K562 (cell line): Measurements from ENCODE around the gene MTA2. TPM values are rescaled to one million over a fixed set of nuclear protein-coding genes. Genes with fewer than 3 reads are reported as not detected.

Experiments used
- EHMT2 ChIP-seq: fragments of 450-650 bp; IDR thresholded peaks from 2 replicates; pipeline ENCODE4 v1.6.1; 2018; ENCODE audit warnings: antibody characterized with exemption
- KLF6 ChIP-seq: fragments of 250-450 bp; sonication (Bioruptor Pico); IDR thresholded peaks from 2 replicates; pipeline ENCODE4 v1.4.0; 2020; ENCODE audit warnings: mild to moderate bottlenecking, moderate library complexity, borderline replicate concordance
- LCOR ChIP-seq: sonication (generic); formaldehyde crosslinking; IDR thresholded peaks from 2 replicates; pipeline ENCODE4 v1.8.0; 2022; ENCODE audit warnings: mild to moderate bottlenecking, missing genetic modification reagents
- MED1 ChIP-seq: sonication (generic); formaldehyde crosslinking; IDR thresholded peaks from 2 replicates; pipeline ENCODE4 v1.8.1; 2023; ENCODE audit warnings: missing genetic modification reagents, borderline replicate concordance
- RBBP5 ChIP-seq: fragments of 200-600 bp; sonication (generic); IDR thresholded peaks from 2 replicates; pipeline ENCODE4 v1.6.1; 2012; ENCODE audit warnings: borderline replicate concordance, mild to moderate bottlenecking, low read length, control low read depth, inconsistent platforms; ENCODE audit not compliant: insufficient read depth, poor library complexity, severe bottlenecking
- RBM34 ChIP-seq: fragments of 200-400 bp; formaldehyde crosslinking; IDR thresholded peaks from 2 replicates; pipeline ENCODE4 v1.6.1; 2018; ENCODE audit warnings: low read length, borderline replicate concordance; ENCODE audit not compliant: insufficient read depth
- SAFB ChIP-seq: fragments of 200-400 bp; formaldehyde crosslinking; IDR thresholded peaks from 2 replicates; pipeline ENCODE4 v1.6.1; 2017; ENCODE audit warnings: low read depth, low read length, borderline replicate concordance
- SRSF3 ChIP-seq: fragments of 200-400 bp; formaldehyde crosslinking; IDR thresholded peaks from 2 replicates; pipeline ENCODE4 v1.6.1; 2016; ENCODE audit warnings: mild to moderate bottlenecking, low read length, moderate library complexity; ENCODE audit not compliant: insufficient read depth
- TCF15 ChIP-seq: fragments of 250-450 bp; sonication (Bioruptor Pico); IDR thresholded peaks from 2 replicates; pipeline ENCODE4 v1.8.0; 2022; ENCODE audit warnings: moderate library complexity, mild to moderate bottlenecking, inconsistent platforms
- TCF7 ChIP-seq: sonication (generic); IDR thresholded peaks from 2 replicates; pipeline ENCODE4 v1.6.1; 2016; ENCODE audit warnings: antibody characterized with exemption, borderline replicate concordance
- TSC22D4 ChIP-seq: fragments of 450-650 bp; IDR thresholded peaks from 2 replicates; pipeline ENCODE4 v1.6.1; 2016; ENCODE audit warnings: missing genetic modification characterization, missing biosample characterization, control low read depth
- ZC3H4 ChIP-seq: sonication (generic); formaldehyde crosslinking; IDR thresholded peaks from 2 replicates; pipeline ENCODE4 v1.9.0; 2021; ENCODE audit warnings: missing genetic modification reagents, borderline replicate concordance
- ZFX ChIP-seq: sonication (generic); formaldehyde crosslinking; IDR thresholded peaks from 2 replicates; pipeline ENCODE4 v1.8.0; 2022; ENCODE audit warnings: mild to moderate bottlenecking, missing genetic modification reagents, moderate library complexity
- ZNF121 ChIP-seq: sonication (generic); formaldehyde crosslinking; conservative IDR thresholded peaks from 2 replicates; pipeline ENCODE4 v1.8.0; 2022; ENCODE audit warnings: missing genetic modification reagents
- ZNF134 ChIP-seq: fragments of 250-450 bp; sonication (Bioruptor Pico); conservative IDR thresholded peaks from 2 replicates; pipeline ENCODE4 v1.4.0; 2020
- polyA plus RNA-seq, 8 experiments: library from polyadenylated mRNA; depleted of rRNA in 4 of 8; stranded (reverse) in 5 of 8; unstranded in 3 of 8; fragments of >200 nt; fragmentation: Nextera tagmentation in 2 of 8; fragmentation: Illumina TruSeq in 1 of 8; extraction: Ambion mirVana in 2 of 8; extraction: Trizol in 1 of 8; gene quantifications; 2 replicates each; pipeline versions ENCODE4 v1.2.1 to v1.2.3, GENCODE V29; 2011 to 2014; ENCODE audit warnings: inconsistent platforms in 1 of 8, missing spikeins in 1 of 8
- total RNA-seq, 7 experiments: library from RNA; depleted of rRNA in 6 of 7; stranded (reverse); fragments of >200 nt in 6 of 7; fragmentation: Illumina TruSeq in 2 of 7; extraction: Trizol in 2 of 7; gene quantifications; 2 replicates each; pipeline versions ENCODE4 v1.2.1 to v1.2.3, GENCODE V29; 2011 to 2021; ENCODE audit warnings: low replicate concordance in 1 of 7
- TF ChIP-seq, protein P1 (sequence below), 2 experiments: fragments of 450-650 bp in 1 of 2; sonication (generic) in 1 of 2; formaldehyde crosslinking; conservative IDR thresholded peaks; 2 replicates each; pipeline versions ENCODE4 v1.4.0 to v1.8.1; 2020 to 2022; ENCODE audit warnings: mild to moderate bottlenecking in 1 of 2, missing genetic modification reagents in 1 of 2

MTA2 gene
- total and polyA plus RNA-seq, 9 of the 15 experiments (the other 6 are each of a cell fraction or from before 2014, with no cell fraction given), result 6.2 to 220 (median 172) TPM

DNA sequence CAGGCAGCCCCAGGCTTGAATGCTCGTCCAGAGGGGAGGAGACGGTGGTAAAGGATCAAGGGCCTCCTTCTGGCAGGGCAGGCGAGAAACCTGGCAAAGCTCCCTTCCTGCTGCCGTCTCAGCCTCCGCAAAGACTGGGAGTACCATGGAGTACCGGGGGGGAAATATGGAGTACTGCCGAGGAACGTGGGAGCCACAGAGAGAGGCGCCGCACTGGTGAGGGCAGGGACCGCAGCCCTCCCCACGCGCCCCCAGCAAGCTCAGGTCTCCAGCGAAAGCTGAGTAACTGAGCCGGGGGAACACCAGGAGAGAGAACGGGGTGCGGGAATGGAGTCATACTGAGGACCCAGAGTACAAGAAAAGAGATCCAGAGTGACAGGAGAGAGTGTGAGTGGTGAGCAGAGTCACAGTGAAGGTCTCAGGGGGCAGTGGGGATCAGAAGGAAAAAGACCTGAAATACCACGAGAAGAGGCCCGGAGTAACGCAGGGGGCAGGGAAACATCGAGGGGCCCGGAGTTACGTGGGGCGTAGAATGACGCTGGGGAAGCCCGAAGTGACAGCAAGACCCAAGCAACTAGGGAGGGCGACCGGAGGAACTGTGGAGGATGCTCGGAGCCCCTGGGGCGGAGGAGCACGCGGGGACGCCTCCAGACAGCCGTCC is 10.2 kb upstream of the MTA2 start (continued):
- TF ChIP-seq TCF15 (CRISPR knock-in tag) (no peak), KLF6 (CRISPR knock-in tag) (no peak), TSC22D4 (tag) (no peak), ZNF121 (CRISPR knock-in tag) (no peak), LCOR (CRISPR knock-in tag) (no peak), TCF7 (no peak), SRSF3 (no peak), ZC3H4 (CRISPR knock-in tag) (no peak), RBBP5 (peak; percentile 1), SAFB (no peak), ZFX (CRISPR knock-in tag) (no peak), RBM34 (no peak), ZNF134 (CRISPR knock-in tag) (no peak), MED1 (CRISPR knock-in tag) (no peak), EHMT2 (no peak)
- TF ChIP-seq, protein P1, sequence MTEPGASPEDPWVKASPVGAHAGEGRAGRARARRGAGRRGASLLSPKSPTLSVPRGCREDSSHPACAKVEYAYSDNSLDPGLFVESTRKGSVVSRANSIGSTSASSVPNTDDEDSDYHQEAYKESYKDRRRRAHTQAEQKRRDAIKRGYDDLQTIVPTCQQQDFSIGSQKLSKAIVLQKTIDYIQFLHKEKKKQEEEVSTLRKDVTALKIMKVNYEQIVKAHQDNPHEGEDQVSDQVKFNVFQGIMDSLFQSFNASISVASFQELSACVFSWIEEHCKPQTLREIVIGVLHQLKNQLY (CRISPR knock-in tag; conservative IDR thresholded peaks at IDR 0.05), result no peak
